Measurements from ENCODE around the gene SMYD3.

DNA sequence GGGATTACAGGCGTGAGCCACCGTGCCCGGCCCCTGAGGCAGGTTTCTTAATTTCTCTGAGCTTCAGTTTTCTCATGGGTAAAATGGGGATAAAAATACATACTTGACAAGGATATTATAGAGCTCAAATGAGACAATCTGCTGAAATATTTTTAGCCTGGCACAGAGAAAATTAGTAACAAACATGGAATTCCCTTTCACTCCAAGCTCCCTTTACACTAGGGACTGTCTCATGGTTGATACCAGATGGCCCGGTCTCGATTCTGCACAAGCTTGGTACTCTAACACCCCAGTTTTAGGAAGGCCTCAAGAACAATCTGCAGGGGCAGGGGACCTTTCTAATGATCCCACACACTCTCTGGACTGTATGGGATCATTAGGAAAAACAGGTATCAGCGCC is 671.7 kb downstream of the SMYD3 start:
- no peak for TF ChIP-seq SIN3A (IDR thresholded peaks at IDR 0.05; ENCODE audit: borderline replicate concordance, insufficient read depth, low read depth, low read length)
- TF ChIP-seq CTCF (IDR thresholded peaks at IDR 0.05) = no peak
- no peak for TF ChIP-seq POLR2AphosphoS5 (IDR thresholded peaks at IDR 0.05; ENCODE audit: low read depth, low read length)
- no peak for TF ChIP-seq TCF7L2 (IDR thresholded peaks at IDR 0.05; ENCODE audit: low read depth, low read length)

All from Panc1 (cell line).